Activated T-cell treated with anti-CD3 and anti-CD28 coated beads, Interleukin-2, amount 50 U/mL, for 24 hours (primary cell): ENCODE results near the gene C10orf53.

Experiments used
- DNase-seq: peaks from one replicate; pipeline ENCODE4 v3.0.0-alpha.2; 2020
- H3K27ac Mint-ChIP-seq: 2 replicates; pipeline ENCODE4 v1.8.0; 2020; ENCODE audit warnings: mild to moderate bottlenecking, mixed read lengths
- H3K27me3 Mint-ChIP-seq: 2 replicates; pipeline ENCODE4 v1.8.0; 2020; ENCODE audit warnings: mixed read lengths
- H3K36me3 Mint-ChIP-seq: 2 replicates; pipeline ENCODE4 v1.8.0; 2020; ENCODE audit warnings: low read depth, mixed read lengths
- H3K4me1 Mint-ChIP-seq: 2 replicates; pipeline ENCODE4 v1.8.0; 2020; ENCODE audit warnings: low read depth, mixed read lengths
- H3K4me3 Mint-ChIP-seq: 2 replicates; pipeline ENCODE4 v1.8.0; 2020; ENCODE audit warnings: mild to moderate bottlenecking, moderate library complexity, mixed read lengths
- H3K9me3 Mint-ChIP-seq: 2 replicates; pipeline ENCODE4 v1.8.0; 2020; ENCODE audit warnings: mixed read lengths

The C10orf53 gene

GRCh38 chr10:49745756-49746155 is 66.3 kb downstream of the C10orf53 start:
- Mint-ChIP-seq H3K27ac (no peak overlapping the region), H3K9me3 (no peaks in the 10 kb centered on the region), H3K4me1 (no peaks in the 10 kb centered on the region), H3K27me3 (peaks cover 5% of the 10 kb centered on the region), H3K4me3 (no peak overlapping the region), H3K36me3 (no peaks in the 10 kb centered on the region)
- no peak for DNase-seq

GRCh38 chr10:49746626-49747302 is 67.3 kb downstream of the C10orf53 start:
- no peak overlapping the region for H3K27ac Mint-ChIP-seq
- H3K9me3 Mint-ChIP-seq, result no peaks in the 10 kb centered on the region
- H3K4me1 Mint-ChIP-seq, result no peaks in the 10 kb centered on the region
- DNase-seq, result no peak
- H3K4me3 Mint-ChIP-seq, result no peak overlapping the region
- peaks cover 11% of the 10 kb centered on the region for H3K27me3 Mint-ChIP-seq
- no peaks in the 10 kb centered on the region for H3K36me3 Mint-ChIP-seq
